Measurements from ENCODE around the gene AAGAB. TPM values are rescaled to one million over a fixed set of nuclear protein-coding genes. Genes with fewer than 3 reads are reported as not detected.
"Not testable (repeated sequence)": the region's sequence is repeated elsewhere in the genome, so short reads cannot be mapped to it uniquely, and the experiment has no call there.

Gene AAGAB
- total RNA-seq, 1 experiment from 2014 or later = 56.5 TPM

DNA sequence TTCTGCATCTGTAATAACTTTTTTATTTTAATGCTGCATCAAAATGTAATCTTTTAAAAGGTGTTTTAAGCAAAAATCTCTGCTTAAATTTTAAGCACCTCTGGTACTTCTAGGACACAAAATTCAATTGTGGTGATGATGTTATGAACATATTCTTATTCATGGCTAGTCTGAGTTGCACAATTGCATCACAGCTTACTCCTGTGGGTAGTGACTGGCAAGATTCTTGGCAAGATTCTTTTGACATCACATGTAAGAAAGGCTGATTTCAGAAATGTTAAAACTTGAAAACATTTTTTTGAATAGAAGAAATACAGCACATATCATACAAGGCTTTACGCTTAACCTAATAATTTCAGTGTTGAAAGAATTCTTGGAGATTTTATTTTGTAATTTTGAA lies 35.9 kb upstream of the AAGAB start:
- ChIA-PET CTCF (no interaction called here), POLR2A (ENCODE audit: unreplicated experiment) (no interaction called here)
- Histone ChIP-seq H3K79me2 (ENCODE audit: low read depth) (no peaks in the 10 kb centered on the region), H3K27me3 (ENCODE audit: insufficient read depth, low read depth) (no peaks in the 10 kb centered on the region), H3F3A (ENCODE audit: insufficient read depth, low read depth) (no peaks in the 10 kb centered on the region), H3K4me2 (no peak overlapping the region), H3K9me3 (ENCODE audit: insufficient read depth, low read depth) (no peaks in the 10 kb centered on the region), H3K27ac (no peak overlapping the region), H3K36me3 (ENCODE audit: low read depth) (no peaks in the 10 kb centered on the region), H4K20me1 (ENCODE audit: insufficient read depth) (no peaks in the 10 kb centered on the region), H3K4me3 (no peak overlapping the region), H3K4me1 (replicated peaks; ENCODE audit: insufficient read depth) (no peaks in the 10 kb centered on the region), H3K9me2 (ENCODE audit: insufficient read depth) (no peaks in the 10 kb centered on the region), H2AFZ (no peak overlapping the region)
- intact Hi-C loops (cut with micrococcal nuclease; ENCODE audit: unreplicated experiment) = no loop called here
- no peak for DNase-seq
- TF ChIP-seq EZH2 (IDR thresholded peaks at IDR 0.05; ENCODE audit: low read depth) = no peak
- TF ChIP-seq, protein P1, sequence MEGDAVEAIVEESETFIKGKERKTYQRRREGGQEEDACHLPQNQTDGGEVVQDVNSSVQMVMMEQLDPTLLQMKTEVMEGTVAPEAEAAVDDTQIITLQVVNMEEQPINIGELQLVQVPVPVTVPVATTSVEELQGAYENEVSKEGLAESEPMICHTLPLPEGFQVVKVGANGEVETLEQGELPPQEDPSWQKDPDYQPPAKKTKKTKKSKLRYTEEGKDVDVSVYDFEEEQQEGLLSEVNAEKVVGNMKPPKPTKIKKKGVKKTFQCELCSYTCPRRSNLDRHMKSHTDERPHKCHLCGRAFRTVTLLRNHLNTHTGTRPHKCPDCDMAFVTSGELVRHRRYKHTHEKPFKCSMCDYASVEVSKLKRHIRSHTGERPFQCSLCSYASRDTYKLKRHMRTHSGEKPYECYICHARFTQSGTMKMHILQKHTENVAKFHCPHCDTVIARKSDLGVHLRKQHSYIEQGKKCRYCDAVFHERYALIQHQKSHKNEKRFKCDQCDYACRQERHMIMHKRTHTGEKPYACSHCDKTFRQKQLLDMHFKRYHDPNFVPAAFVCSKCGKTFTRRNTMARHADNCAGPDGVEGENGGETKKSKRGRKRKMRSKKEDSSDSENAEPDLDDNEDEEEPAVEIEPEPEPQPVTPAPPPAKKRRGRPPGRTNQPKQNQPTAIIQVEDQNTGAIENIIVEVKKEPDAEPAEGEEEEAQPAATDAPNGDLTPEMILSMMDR (conservative IDR thresholded peaks at IDR 0.05) = no peak
- BruUV-seq (replicated peaks) = no TSS peak

DNA sequence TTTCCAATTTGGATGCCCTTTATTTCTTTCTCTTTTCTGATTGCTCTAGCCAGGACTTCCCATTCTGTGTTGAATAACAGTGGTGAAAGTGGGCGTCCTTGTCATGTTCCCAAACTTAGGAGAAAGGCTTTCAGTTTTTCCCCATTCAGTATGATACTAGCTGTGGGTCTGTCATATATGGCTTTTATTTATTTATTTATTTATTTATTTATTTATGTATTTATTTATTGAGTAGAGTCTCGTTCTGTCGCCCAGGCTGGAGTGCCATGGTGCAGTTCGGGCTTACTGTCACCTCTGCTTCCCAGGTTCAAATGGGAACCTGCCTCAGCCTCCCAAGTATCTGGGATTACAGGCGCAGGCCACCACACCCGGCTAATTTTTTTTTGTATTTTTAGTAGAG lies 31.9 kb upstream of the AAGAB start:
- H3K79me2 ChIP-seq (ENCODE audit: low read depth); H3K36me3 ChIP-seq (ENCODE audit: low read depth); POLR2A ChIA-PET (ENCODE audit: unreplicated experiment); H4K20me1 ChIP-seq (ENCODE audit: insufficient read depth); H2AFZ ChIP-seq; intact Hi-C loops (cut with micrococcal nuclease; ENCODE audit: unreplicated experiment); DNase-seq; H3K4me2 ChIP-seq; H3K27ac ChIP-seq; BruUV-seq (replicated peaks); H3K9me3 ChIP-seq (ENCODE audit: insufficient read depth, low read depth); H3K27me3 ChIP-seq (ENCODE audit: insufficient read depth, low read depth); H3K4me3 ChIP-seq; H3F3A ChIP-seq (ENCODE audit: insufficient read depth, low read depth); H3K9me2 ChIP-seq (ENCODE audit: insufficient read depth); H3K4me1 ChIP-seq (replicated peaks; ENCODE audit: insufficient read depth): not testable (repeated sequence)
- CTCF ChIA-PET = interaction anchor here (0.6 kb wide), 1 partner anchor 281 kb away, joined by 4 read pairs; no protein-coding TSS in a partner anchor

DNA sequence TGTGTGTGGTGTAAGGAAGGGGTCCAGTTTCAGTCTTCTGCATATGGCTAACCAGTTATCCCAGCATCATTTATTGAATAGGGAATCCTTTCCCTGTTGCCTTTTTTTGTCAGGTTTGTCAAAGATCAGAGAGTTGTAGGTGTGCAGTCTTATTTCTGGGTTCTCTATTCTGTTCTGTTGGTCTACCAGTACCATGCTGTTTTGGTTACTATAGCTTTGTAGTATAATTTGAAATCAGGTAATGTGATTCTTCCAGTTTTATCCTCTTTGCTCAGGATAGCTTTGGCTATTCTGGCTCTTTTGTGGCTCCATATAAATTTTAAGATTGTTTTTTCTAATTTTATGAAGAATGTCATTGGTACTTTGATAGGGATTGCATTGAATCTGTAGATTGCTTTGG lies 31.2 kb upstream of the AAGAB start:
- BruUV-seq (replicated peaks); H3F3A ChIP-seq (ENCODE audit: insufficient read depth, low read depth); H2AFZ ChIP-seq; H3K4me2 ChIP-seq; POLR2A ChIA-PET (ENCODE audit: unreplicated experiment); H3K4me3 ChIP-seq; CTCF ChIA-PET; DNase-seq; H3K4me1 ChIP-seq (replicated peaks; ENCODE audit: insufficient read depth); H3K9me2 ChIP-seq (ENCODE audit: insufficient read depth); intact Hi-C loops (cut with micrococcal nuclease; ENCODE audit: unreplicated experiment); H3K27ac ChIP-seq; H3K9me3 ChIP-seq (ENCODE audit: insufficient read depth, low read depth); H3K79me2 ChIP-seq (ENCODE audit: low read depth); H3K36me3 ChIP-seq (ENCODE audit: low read depth); H4K20me1 ChIP-seq (ENCODE audit: insufficient read depth); H3K27me3 ChIP-seq (ENCODE audit: insufficient read depth, low read depth): not testable (repeated sequence)

DNA sequence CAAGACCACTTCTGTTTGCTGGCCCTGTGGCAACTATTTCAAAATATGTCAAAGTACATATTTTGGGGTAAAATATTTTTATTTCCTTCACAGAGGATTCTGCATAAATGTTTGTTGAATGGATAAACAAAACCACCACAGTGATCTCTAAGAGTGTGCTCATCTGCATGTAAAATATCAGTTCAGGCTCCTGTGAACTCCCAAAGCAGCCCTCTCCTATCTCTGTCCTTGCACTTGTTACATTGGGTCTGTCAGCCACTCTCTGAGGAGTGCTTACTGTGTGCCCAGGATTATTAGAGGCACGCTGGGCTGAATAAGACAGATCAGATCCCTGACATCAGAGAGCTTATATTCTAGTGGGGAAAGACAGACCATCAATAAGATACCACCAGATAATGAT lies 27.3 kb upstream of the AAGAB start:
- ChIA-PET CTCF (no interaction called here), POLR2A (ENCODE audit: unreplicated experiment) (no interaction called here)
- Histone ChIP-seq H3F3A (ENCODE audit: insufficient read depth, low read depth) (no peaks in the 10 kb centered on the region), H3K4me2 (no peak overlapping the region), H3K79me2 (ENCODE audit: low read depth) (no peaks in the 10 kb centered on the region), H3K4me3 (no peak overlapping the region), H3K9me3 (ENCODE audit: insufficient read depth, low read depth) (no peaks in the 10 kb centered on the region), H3K36me3 (ENCODE audit: low read depth) (no peaks in the 10 kb centered on the region), H3K4me1 (replicated peaks; ENCODE audit: insufficient read depth) (no peaks in the 10 kb centered on the region), H2AFZ (no peak overlapping the region), H3K27me3 (ENCODE audit: insufficient read depth, low read depth) (no peaks in the 10 kb centered on the region), H3K27ac (no peak overlapping the region), H3K9me2 (ENCODE audit: insufficient read depth) (no peaks in the 10 kb centered on the region), H4K20me1 (ENCODE audit: insufficient read depth) (no peaks in the 10 kb centered on the region)
- intact Hi-C loops (cut with micrococcal nuclease; ENCODE audit: unreplicated experiment) = no loop called here
- no peak for DNase-seq
- TF ChIP-seq EZH2 (IDR thresholded peaks at IDR 0.05; ENCODE audit: low read depth) = no peak
- TF ChIP-seq, protein P1 (conservative IDR thresholded peaks at IDR 0.05) = no peak
- no TSS peak for BruUV-seq (replicated peaks)

All from PC-9 (cell line).